NOMO-1 (cell line): ENCODE results near the gene ESRRA.

ENCODE experiments used
- DNase-seq, 2 experiments: peaks; one replicate each; lab custom pipeline; 2025; ENCODE audit not compliant: unreplicated experiment in 2 of 2; lab: John Stamatoyannopoulos, UW

The ESRRA gene

DNA sequence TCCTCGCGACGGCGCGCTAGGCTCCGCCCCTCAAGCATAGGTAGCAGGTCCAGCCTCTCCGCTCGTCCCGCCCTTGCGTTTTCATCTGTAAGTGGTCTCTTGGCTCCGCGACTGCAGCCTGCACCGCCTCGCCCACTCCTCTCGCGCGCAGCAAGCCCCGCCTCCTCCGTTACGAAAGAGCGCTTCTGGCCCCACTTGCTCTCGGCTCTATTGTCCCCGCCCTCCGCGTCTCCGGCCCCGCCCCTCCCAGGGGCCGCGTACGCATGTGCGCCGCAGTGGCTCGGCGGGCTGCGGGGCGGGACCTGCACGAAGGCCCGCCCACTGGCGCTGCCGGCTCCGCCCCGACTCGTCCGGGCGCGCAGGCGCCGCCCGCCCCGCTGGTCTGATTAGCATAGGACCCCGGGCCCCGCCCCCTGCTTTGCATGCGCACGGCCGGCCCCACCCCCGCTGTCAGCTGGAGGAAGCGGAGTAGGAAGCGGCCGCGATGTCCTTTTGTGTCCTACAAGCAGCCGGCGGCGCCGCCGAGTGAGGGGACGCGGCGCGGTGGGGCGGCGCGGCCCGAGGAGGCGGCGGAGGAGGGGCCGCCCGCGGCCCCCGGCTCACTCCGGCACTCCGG, at the start of gene ESRRA:
Gene ESRRA, plus strand, starts transcription at position 450 of the 616 bp plus-strand sequence. CDS start 1,656 bp downstream, outside the sequence.
- DNase-seq = peak; percentile 98 to 99

- DNase-seq = no peak
Observed at GRCh38 chr11:64256300-64256699, 49.0 kb upstream of the ESRRA start.

DNA sequence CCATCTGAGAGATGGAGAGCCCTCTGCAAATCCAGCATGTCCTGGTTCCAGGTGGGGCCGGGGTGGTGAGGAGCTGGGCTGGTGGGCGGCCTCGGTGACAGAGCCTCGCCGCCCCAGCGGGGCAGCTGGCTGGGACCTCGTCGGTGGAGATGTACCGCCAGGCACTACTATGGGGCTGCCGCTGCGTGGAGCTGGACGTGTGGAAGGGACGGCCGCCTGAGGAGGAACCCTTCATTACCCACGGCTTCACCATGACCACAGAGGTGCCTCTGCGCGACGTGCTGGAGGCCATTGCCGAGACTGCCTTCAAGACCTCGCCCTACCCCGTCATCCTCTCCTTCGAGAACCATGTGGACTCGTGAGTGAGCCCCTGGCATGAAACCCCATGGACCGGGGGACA, 47.0 kb upstream of the ESRRA start:
- DNase-seq = no peak

GRCh38 chr11:64258946-64259532, 46.3 kb upstream of the ESRRA start:
- no peak for DNase-seq

- DNase-seq = no peak
Observed at GRCh38 chr11:64259533-64260067, 45.7 kb upstream of the ESRRA start.

GRCh38 chr11:64260147-64260708, 45.1 kb upstream of the ESRRA start:
- DNase-seq = no peak

DNA sequence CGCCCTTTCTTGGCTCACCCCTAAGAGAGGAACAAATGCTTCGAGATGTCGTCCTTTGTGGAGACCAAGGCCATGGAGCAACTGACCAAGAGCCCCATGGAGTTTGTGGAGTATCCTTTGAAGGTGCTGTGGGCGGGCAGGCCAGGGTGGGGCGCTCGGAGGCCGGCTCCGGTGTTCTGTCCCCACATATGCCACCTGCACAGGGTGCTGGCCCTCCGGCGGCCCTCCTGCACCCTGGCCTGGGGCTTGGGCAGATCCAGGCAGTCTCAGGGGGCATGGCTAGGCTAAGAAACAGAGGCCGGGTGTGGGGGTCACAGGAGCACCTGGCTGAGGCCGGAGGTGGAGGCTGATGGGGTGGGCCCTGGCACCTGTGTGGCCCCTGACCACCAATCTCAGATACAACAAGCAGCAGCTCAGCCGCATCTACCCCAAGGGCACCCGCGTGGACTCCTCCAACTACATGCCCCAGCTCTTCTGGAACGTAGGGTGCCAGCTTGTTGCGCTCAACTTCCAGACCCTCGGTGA, 43.7 kb upstream of the ESRRA start:
- DNase-seq = no peak

DNA sequence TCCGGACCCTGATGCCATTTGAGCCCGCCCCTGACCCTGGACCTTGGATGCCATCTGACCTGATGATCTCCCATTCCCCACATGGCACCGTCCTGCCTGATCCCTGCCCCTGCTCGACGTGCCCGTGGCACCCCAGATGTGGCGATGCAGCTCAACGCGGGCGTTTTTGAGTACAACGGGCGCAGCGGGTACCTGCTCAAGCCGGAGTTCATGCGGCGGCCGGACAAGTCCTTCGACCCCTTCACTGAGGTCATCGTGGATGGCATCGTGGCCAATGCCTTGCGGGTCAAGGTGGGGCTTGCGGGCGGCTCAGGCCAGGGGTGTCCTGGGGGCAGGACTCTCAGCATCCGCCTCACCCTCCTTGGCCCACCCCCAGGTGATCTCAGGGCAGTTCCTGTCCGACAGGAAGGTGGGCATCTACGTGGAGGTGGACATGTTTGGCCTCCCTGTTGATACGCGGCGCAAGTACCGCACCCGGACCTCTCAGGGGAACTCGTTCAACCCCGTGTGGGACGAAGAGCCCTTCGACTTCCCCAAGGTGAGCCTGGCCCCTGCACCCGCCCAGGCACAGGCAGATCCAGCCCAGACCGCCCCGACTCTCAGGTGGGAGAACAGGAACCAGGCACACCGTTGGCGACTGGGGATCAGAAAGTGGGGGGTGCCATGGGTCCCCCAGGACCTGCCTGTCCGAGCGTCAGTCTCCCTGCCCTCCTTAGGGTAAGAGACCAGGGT, 42.9 kb upstream of the ESRRA start:
- no peak for DNase-seq

DNA sequence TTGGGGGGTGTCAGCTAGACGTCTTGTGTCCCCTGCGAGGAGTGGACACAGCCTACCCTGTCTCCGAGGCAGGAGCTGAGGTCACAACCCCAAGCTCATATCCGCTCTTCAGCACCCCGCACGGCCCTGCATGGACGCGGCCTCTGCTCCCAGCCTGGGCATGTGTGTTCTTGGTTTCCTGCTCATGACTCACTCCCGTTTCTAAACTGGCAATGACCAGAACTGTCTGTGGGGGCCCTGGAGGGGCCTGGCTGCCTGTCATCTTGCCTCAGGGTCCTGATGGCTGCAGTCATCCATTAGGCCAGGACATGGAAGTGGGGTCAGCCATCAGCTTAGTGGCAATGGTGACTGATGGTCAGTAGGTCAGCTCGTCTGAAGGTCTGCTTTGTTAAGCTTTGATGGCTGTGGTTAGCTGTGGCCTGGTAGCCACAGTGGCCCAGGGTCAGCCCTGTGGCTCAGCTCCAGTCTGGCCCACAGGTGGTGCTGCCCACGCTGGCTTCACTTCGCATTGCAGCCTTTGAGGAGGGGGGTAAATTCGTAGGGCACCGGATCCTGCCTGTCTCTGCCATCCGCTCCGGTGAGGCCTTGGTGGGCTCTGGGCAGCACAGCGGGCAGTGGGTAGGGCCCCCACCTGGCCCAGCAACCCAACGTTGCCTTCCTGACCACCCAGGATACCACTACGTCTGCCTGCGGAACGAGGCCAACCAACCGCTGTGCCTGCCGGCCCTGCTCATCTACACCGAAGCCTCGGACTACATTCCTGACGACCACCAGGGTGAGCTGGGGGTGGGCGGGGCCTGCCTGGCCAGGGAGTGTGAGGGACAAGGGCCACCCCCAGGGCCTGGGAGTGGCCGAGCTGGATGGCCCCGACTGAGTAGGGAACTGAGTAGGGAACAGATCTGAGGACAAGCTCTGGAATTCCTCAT, 42.0 kb upstream of the ESRRA start:
- DNase-seq = no peak

- DNase-seq = no peak
Observed at GRCh38 chr11:64263947-64264317, 41.4 kb upstream of the ESRRA start.

DNA sequence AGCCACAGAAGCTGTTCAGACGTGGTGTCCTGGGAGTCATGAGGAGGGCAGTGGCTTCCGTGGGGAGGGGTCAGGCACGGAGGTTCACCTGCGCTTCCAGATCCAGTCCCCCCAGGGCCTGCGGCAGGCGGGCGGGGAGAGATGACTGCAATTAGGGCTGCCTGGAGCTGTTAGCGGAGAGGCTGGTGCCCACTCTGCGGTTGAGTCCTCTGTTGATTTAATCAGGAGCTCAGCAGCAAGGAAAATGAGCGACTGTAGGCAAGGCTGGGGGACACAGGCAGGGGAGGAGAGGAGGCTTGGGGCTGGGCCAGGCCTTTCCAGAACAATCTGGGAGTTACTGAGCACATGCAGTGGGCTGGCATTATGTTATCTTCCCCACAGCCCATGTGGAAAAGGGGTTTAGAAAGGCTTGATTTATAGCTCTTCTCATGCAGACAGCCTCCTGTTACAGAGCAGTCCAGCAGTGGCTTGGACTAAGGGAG, 40.9 kb upstream of the ESRRA start:
- DNase-seq = no peak

- no peak for DNase-seq
Observed at GRCh38 chr11:64265176-64266160, 39.9 kb upstream of the ESRRA start.

- no peak for DNase-seq
Observed at GRCh38 chr11:64266339-64266738, 39.0 kb upstream of the ESRRA start.

DNA sequence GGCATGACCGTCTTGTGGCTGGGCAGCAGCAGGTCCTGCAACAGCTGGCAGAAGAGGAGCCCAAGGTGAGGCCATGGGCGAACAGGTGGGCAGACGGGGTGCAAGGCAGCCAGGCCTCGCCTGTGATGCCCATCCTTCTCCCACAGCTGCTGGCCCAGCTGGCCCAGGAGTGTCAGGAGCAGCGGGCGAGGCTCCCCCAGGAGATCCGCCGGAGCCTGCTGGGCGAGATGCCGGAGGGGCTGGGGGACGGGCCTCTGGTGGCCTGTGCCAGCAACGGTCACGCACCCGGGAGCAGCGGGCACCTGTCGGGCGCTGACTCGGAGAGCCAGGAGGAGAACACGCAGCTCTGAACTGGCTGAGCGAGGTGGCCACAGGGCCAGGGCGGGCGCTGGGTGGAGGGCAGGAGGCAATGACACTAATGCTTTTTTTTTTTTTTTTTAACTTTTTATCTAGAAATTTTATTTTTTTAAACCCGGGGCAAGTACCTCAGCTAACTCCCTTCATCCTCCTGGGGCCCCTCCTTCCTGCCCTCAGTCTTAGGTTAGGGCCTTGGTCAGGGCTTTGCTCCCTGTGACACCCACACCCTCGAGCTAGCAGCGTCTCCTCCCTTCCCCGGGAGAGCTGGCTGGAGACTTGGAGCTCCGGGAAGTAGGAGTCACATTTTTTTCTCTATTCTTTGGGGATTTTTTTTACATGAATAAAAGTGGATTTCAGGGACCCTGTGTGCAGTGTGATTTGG, 37.9 kb upstream of the ESRRA start:
- no peak for DNase-seq

DNA sequence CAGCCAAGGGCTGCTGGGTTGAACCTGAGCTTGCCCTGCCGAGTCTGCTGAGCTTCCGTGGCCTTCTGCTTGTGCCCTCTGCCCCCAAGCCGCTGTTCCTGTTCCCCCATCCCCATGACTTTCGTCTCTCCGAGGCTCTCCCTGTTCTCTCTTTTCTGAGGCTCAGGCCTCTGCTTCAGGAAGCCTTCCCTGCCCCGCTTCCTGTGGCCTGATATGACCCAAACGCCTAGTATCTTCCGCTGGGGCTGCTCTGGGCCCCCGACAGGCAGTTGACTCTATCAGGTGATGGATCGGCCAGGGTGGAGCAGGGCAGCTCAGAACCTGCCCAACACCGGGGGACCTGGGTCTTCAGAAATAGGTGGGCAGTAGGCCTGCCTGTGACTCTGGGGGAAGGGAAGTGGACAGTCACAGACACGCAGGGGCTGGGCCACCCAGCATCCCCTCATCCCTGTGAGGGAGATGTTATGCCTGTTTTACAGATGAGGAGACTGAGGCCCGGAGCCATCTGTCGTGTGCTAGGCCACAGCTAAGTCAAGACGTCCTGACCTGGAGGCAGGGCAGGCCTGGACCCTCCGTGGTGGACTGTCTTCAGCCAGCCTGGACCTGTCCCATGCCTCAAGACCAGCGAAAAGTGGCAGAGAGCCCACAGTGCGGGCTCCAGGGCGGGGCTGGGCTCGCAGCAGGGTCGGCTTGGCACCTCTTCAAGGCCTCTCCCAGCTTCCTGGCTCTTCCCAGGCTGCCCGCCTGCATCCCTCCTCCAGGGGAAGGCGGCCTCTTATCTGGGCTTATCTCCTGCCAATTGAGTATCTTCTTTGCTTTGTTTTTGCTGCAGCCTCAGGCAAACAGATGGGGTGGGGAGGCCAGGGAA, 37.1 kb upstream of the ESRRA start:
- peak in 1 of 2 experiments; percentile 35 for DNase-seq

DNA sequence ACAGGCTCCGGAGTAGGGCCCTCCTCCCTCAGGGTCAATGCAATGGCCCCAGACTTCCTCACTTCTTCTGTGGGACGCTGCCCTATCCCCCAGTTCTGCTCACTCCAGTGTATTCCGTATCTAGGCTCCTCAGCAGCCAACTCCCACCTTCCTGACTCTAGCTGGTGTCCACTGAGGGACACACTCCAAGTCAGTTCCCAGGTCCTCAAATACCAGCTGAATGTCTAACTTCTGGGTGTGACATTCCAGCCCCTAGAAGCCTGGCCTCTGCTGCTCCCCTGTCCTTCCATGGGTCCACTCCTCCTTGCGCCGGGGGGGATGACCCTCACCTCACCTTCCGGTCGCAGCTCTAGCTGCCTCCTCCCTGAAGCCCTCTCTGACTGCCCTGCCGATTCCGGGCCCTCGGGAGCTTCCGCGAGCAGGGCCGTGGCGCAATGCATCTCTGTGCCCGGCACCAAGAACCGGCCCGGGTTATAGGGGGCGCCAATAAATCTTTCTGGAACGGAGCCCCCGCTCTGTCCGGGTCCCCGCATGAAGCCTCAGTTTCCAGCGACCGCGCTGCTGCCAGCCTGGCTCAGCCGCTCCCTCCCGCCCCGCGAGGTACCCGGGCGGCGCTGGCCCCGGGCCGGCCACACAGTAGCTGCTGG, 36.3 kb upstream of the ESRRA start:
- peak; percentile 37 to 59 for DNase-seq
